Kidney tubule cell (primary cell): ENCODE results near the gene TMEM52B.
"Not testable (repeated sequence)": the region's sequence is repeated elsewhere in the genome, so short reads cannot be mapped to it uniquely, and the experiment has no call there.

Experiments
- DNase-seq: peaks from one replicate; pipeline ENCODE4 v3.0.0-alpha.2; 2018; ENCODE audit warnings: low spot score

Gene TMEM52B

GRCh38 chr12:10171973-10172728 is 6.7 kb upstream of the TMEM52B start, which contains the start of gene OLR1:
Gene OLR1 (minus strand): TSS chr12:10172132. CDS start chr12:10172077, 55 bp downstream.
- DNase-seq, result no peak

GRCh38 chr12:10174986-10175614 is 3.7 kb upstream of the TMEM52B start:
- DNase-seq, result no peak

- peak; percentile 33 for DNase-seq
Observed at GRCh38 chr12:10175846-10176636, 2.8 kb upstream of the TMEM52B start.

GRCh38 chr12:10179776-10180181 is 947 bp downstream of the TMEM52B start:
- DNase-seq, result peak; percentile 43

DNA sequence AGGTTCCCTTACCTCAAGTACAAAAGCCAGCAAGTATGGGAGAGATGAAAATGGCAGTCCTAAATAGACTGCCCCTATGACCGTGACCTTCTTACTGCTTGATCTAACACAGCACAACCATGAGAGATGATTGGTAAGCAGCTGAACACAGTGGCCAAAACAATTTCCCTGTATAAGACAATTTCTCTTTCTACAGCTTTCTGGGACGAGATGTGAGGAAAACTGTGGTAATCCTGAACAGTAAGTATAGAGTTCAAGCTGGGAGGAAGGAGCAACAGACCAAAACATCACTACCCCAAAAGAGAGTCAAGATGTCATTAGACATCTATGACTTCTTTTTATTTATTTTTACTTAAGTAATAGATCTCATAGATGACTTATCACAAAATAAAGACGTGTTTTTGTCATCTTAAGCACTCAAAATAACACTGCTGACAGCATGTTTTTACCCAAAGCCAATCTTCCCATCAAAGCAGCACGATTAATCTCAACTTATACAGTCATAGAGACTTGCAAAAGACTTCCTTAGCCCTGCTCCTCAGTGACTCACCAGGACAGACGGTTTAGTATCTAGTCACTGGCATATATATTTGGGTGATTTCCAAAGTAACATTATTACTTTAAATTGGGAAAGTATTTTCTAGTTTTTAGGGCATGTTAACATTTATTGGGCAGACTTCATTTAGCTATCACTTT is 3.7 kb downstream of the TMEM52B start:
- peak; percentile 47 for DNase-seq

DNA sequence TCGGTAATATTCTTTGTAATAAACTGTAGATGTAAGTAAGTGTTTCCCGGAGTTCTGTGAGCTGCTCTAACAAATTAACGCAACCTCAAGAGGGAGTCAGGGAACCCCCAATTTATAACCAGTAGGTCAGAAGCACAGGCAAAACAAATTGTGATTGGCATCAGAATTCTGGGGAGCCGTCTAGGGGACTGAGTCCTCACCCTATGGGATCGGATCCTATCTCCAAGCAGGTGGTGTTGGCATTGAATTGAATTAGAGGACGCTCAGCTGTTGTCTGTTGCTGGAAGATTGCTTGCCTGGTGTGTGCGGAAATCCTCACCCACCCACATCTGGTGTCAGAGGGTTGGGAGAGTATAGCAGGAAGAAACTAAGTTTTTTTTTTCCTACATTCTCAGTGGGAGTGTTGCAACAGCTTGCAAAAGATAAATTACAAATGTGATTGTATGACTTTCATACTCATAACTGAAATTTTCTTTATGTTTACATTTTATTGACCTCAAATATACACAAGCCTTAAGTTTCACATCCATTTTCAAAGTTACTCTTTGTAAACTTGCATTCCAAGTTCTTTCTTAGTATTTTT is 5.5 kb downstream of the TMEM52B start:
- no peak for DNase-seq

- no peak for DNase-seq
Observed at GRCh38 chr12:10186299-10186698, 7.5 kb downstream of the TMEM52B start.

DNA sequence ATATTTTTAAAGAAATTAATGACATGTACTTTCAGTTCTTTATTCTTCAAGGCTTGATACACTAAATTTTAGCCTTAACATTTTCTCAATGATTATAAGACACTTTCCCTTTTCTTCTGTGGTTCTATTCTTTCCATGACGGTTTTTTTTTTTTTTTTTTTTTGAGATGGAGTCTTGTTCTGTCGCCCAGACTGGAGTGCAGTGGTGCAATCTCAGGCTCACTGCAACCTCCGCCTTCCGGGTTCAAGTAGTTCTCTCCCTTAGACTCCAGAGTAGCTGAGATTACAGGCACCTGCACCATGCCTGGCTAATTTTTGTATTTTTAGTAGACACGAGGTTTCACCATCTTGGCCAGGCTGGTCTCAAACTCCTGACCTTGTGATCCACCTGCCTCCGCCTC is 8.1 kb downstream of the TMEM52B start:
- not testable (repeated sequence) for DNase-seq

DNA sequence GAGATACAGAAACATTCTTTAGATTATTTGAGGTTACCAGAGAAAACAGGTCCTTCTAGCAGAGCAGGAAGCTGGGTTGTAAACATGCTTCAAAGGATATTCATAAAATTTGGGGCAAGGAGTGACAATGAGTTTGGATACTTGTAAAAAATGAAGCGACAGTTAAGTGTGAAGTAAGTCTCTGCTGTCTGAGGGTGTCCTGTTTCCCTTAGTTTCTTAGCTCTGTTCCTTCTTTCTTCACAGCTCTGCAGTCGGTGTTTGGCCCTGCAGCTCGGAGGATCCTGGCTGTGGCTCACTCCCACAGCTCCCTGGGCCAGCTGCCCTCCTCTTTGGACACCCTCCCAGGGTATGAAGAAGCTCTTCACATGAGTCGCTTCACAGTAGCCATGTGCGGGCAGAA is 10.8 kb downstream of the TMEM52B start:
- no peak for DNase-seq

DNA sequence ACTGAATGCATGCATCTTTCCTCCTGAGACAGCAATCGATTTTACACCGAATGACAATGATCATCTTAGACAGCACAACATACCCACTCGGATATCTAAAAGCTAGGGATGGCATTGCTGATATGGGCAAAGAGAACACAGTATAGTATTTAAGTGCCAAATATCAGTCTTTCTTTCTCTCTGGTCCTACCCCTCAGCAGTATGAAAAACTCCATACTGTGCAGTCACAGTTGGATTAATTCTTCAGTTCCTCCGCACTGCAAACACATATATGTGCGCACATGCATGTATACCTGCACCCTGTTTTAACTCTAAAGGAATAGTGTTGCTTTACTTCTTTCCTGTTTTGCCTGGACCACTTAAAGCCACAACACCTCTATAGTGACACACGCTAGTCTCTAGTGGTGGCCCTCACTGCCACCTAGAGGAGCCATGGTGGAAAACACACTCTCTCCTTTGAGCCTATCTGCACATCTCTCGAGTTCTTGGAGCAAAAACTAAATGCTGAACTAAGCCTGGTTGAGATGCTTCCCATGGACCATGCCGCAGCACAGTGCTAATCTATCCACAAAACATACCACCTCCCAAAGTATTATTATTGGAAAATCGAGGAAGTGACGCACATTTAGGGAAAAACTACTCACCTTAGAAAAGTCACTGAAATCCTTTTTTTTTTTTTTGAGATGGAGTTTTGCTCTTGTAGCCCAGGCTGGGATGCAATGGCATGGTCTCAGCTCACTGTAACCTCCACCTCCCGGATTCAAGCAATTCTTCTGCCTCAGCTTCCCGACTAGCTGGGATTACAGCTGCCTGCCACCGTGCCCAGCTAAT is 11.9 kb downstream of the TMEM52B start:
- peak; percentile 64 for DNase-seq

GRCh38 chr12:10191865-10192264 is 13.0 kb downstream of the TMEM52B start:
- DNase-seq, result peak; percentile 83

GRCh38 chr12:10194160-10194670 is 15.4 kb downstream of the TMEM52B start:
- DNase-seq, result peak; percentile 67

- peak; percentile 33 for DNase-seq
Observed at GRCh38 chr12:10196210-10196609, 17.4 kb downstream of the TMEM52B start.

DNA sequence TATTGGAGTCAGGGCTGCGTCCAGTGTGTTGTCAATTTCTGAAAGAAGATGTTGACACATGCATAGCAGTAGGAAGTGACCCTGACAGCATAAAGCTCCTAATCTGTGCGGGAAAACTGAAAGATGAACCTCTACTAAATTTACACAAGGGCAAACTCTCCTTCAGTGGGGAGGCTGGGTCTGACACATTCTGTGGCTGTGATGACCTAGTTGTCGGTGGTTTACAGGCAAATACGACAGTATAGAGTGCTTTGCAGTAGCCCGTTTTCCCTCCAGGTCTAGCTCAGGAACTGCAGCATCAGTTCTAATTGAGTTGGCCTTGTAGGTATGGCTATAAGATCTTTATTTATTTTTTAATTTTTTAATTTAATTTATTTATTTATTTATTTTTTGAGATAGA is 19.0 kb downstream of the TMEM52B start:
- no peak for DNase-seq

DNA sequence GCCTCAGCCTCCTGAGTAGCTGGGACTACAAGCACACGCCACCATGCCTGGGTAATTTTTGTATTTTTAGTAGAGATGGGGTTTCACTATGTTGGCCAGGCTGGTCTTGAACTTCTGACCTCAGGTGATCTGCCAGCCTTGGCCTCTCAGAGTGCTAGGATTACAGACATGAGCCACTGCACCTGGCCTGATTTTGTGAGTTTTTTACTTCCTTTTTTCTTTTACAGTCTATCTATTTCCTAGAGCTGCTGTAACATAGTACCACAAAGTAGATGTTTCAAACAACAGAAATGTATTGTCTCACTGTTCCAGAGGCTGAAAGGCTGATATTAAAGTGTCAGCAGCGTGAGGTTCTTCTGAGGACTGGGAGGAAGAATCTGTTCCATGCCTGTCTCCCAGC is 25.7 kb downstream of the TMEM52B start:
- DNase-seq, result not testable (repeated sequence)

GRCh38 chr12:10205220-10205807 is 26.5 kb downstream of the TMEM52B start:
- DNase-seq, result no peak

GRCh38 chr12:10207136-10207535 is 28.3 kb downstream of the TMEM52B start:
- no peak for DNase-seq

GRCh38 chr12:10210225-10210624 is 31.4 kb downstream of the TMEM52B start:
- DNase-seq, result no peak

DNA sequence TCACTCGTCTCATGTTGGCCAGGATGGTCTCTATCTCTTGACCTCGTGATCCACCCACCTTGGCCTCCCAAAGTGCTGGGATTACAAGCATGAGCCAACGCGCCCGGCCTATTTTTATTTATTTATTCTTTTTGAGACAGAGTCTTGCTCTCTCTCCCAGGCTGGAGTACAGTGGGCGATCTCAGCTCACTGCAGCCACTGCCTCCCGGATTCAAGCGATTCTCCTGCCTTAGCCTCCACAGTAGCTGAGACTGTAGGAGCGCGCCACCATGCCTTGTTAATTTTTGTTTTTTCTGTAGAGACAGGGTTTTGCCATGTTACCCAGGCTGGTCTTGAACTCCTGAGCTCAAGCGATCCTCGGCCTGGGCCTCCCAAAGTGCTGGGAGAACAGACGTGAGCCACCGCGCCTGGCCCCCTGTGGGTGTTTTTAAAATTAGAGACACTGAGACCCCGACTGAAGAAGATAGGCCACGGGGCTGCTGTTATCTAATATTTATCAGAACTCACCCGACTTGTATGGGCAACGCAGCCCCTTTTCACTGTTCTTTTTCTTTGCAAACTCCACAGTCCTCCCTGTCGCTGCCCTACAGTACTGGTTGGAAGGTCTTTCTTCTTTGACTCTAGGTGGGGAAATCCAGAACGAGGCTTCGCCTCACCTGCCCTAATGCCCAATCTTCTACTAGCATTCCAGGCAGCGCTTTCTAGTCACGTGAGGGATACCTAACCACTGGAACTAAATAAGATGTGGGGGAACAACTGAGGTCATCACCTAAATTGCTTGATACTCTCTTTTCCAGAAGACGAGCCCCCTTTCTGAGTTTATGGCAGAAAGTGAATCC is 32.5 kb downstream of the TMEM52B start:
- no peak for DNase-seq
